ENCODE measurements around the gene C8G.

C8G gene

GRCh38 chr9:136944519-136945332 lies at the start of gene C8G, which contains the start of gene FBXW5:
Gene C8G, plus strand, starts transcription at chr9:136945243. Its CDS starts 78 bp downstream, at chr9:136945321.
Gene FBXW5, minus strand, starts transcription at chr9:136944738. Its CDS starts 655 bp downstream, at chr9:136944083.
- H3K27me3 ChIP-seq (ENCODE audit: control insufficient read depth, insufficient read depth, low read length), result no peaks in the 10 kb centered on the region

GRCh38 chr9:136896027-136896426 lies 49.0 kb upstream of the C8G start:
- H3K4me3 ChIP-seq (ENCODE audit: low read depth, low read length), result no peak overlapping the region
- H3K4me1 ChIP-seq (ENCODE audit: control insufficient read depth, insufficient read depth, low read length), result no peaks in the 10 kb centered on the region
- no peak overlapping the region for H3K9ac ChIP-seq (ENCODE audit: low read depth, low read length)
- H3K27me3 ChIP-seq (ENCODE audit: control insufficient read depth, insufficient read depth, low read length), result no peaks in the 10 kb centered on the region
- no peaks in the 10 kb centered on the region for H3K9me3 ChIP-seq (ENCODE audit: control insufficient read depth, insufficient read depth, low read length)
- peaks cover 13% of the 10 kb centered on the region for H3K36me3 ChIP-seq (ENCODE audit: control insufficient read depth, insufficient read depth, low read length)

More at GRCh38 chr9:136944519-136945332, at the start of gene C8G, which contains the start of gene FBXW5:
- no peaks in the 10 kb centered on the region for H3K4me1 ChIP-seq (ENCODE audit: control insufficient read depth, insufficient read depth, low read length)
- H3K9me3 ChIP-seq (ENCODE audit: control insufficient read depth, insufficient read depth, low read length), result no peaks in the 10 kb centered on the region
- H3K9ac ChIP-seq (ENCODE audit: low read depth, low read length), result peak within 1 kb of the TSS; percentile 81
- peak within 1 kb of the TSS; percentile 70 for H3K4me3 ChIP-seq (ENCODE audit: low read depth, low read length)
- H3K36me3 ChIP-seq (ENCODE audit: control insufficient read depth, insufficient read depth, low read length), result peaks cover 35% of the 10 kb centered on the region

GRCh38 chr9:136898483-136899100 lies 46.5 kb upstream of the C8G start:
- H3K4me3 ChIP-seq (ENCODE audit: low read depth, low read length), result no peak overlapping the region
- peaks cover 27% of the 10 kb centered on the region for H3K36me3 ChIP-seq (ENCODE audit: control insufficient read depth, insufficient read depth, low read length)
- no peaks in the 10 kb centered on the region for H3K9me3 ChIP-seq (ENCODE audit: control insufficient read depth, insufficient read depth, low read length)
- H3K4me1 ChIP-seq (ENCODE audit: control insufficient read depth, insufficient read depth, low read length), result no peaks in the 10 kb centered on the region
- H3K27me3 ChIP-seq (ENCODE audit: control insufficient read depth, insufficient read depth, low read length), result no peaks in the 10 kb centered on the region
- H3K9ac ChIP-seq (ENCODE audit: low read depth, low read length), result no peak overlapping the region

GRCh38 chr9:136899196-136899595 lies 45.8 kb upstream of the C8G start:
- Histone ChIP-seq H3K9ac (ENCODE audit: low read depth, low read length) (no peak overlapping the region), H3K36me3 (ENCODE audit: control insufficient read depth, insufficient read depth, low read length) (peaks cover 27% of the 10 kb centered on the region), H3K4me3 (ENCODE audit: low read depth, low read length) (no peak overlapping the region), H3K4me1 (ENCODE audit: control insufficient read depth, insufficient read depth, low read length) (no peaks in the 10 kb centered on the region), H3K9me3 (ENCODE audit: control insufficient read depth, insufficient read depth, low read length) (no peaks in the 10 kb centered on the region), H3K27me3 (ENCODE audit: control insufficient read depth, insufficient read depth, low read length) (no peaks in the 10 kb centered on the region)

- Histone ChIP-seq H3K36me3 (ENCODE audit: control insufficient read depth, insufficient read depth, low read length) (peaks cover 27% of the 10 kb centered on the region), H3K4me3 (ENCODE audit: low read depth, low read length) (no peak overlapping the region), H3K27me3 (ENCODE audit: control insufficient read depth, insufficient read depth, low read length) (no peaks in the 10 kb centered on the region), H3K9ac (ENCODE audit: low read depth, low read length) (no peak overlapping the region), H3K4me1 (ENCODE audit: control insufficient read depth, insufficient read depth, low read length) (no peaks in the 10 kb centered on the region), H3K9me3 (ENCODE audit: control insufficient read depth, insufficient read depth, low read length) (no peaks in the 10 kb centered on the region)
Measured at GRCh38 chr9:136900556-136900955, 44.5 kb upstream of the C8G start.

- no peak overlapping the region for H3K4me3 ChIP-seq (ENCODE audit: low read depth, low read length)
Measured at GRCh38 chr9:136900988-136901515, 44.0 kb upstream of the C8G start.

GRCh38 chr9:136901516-136902258 lies 43.4 kb upstream of the C8G start:
- H3K9ac ChIP-seq (ENCODE audit: low read depth, low read length), result no peak overlapping the region
- H3K4me3 ChIP-seq (ENCODE audit: low read depth, low read length), result no peak overlapping the region
- no peaks in the 10 kb centered on the region for H3K9me3 ChIP-seq (ENCODE audit: control insufficient read depth, insufficient read depth, low read length)
- H3K27me3 ChIP-seq (ENCODE audit: control insufficient read depth, insufficient read depth, low read length), result no peaks in the 10 kb centered on the region
- peaks cover 27% of the 10 kb centered on the region for H3K36me3 ChIP-seq (ENCODE audit: control insufficient read depth, insufficient read depth, low read length)
- H3K4me1 ChIP-seq (ENCODE audit: control insufficient read depth, insufficient read depth, low read length), result no peaks in the 10 kb centered on the region

More at GRCh38 chr9:136900988-136901515, 44.0 kb upstream of the C8G start:
- H3K9me3 ChIP-seq (ENCODE audit: control insufficient read depth, insufficient read depth, low read length), result no peaks in the 10 kb centered on the region
- no peaks in the 10 kb centered on the region for H3K4me1 ChIP-seq (ENCODE audit: control insufficient read depth, insufficient read depth, low read length)
- no peak overlapping the region for H3K9ac ChIP-seq (ENCODE audit: low read depth, low read length)
- H3K27me3 ChIP-seq (ENCODE audit: control insufficient read depth, insufficient read depth, low read length), result no peaks in the 10 kb centered on the region
- peaks cover 27% of the 10 kb centered on the region for H3K36me3 ChIP-seq (ENCODE audit: control insufficient read depth, insufficient read depth, low read length)

GRCh38 chr9:136902259-136902821 lies 42.7 kb upstream of the C8G start:
- no peaks in the 10 kb centered on the region for H3K9me3 ChIP-seq (ENCODE audit: control insufficient read depth, insufficient read depth, low read length)
- H3K27me3 ChIP-seq (ENCODE audit: control insufficient read depth, insufficient read depth, low read length), result no peaks in the 10 kb centered on the region
- H3K4me3 ChIP-seq (ENCODE audit: low read depth, low read length), result no peak overlapping the region
- no peak overlapping the region for H3K9ac ChIP-seq (ENCODE audit: low read depth, low read length)
- peaks cover 30% of the 10 kb centered on the region for H3K36me3 ChIP-seq (ENCODE audit: control insufficient read depth, insufficient read depth, low read length)
- H3K4me1 ChIP-seq (ENCODE audit: control insufficient read depth, insufficient read depth, low read length), result no peaks in the 10 kb centered on the region

- Histone ChIP-seq H3K4me3 (ENCODE audit: low read depth, low read length) (no peak overlapping the region), H3K36me3 (ENCODE audit: control insufficient read depth, insufficient read depth, low read length) (peaks cover 38% of the 10 kb centered on the region), H3K9ac (ENCODE audit: low read depth, low read length) (no peak overlapping the region), H3K9me3 (ENCODE audit: control insufficient read depth, insufficient read depth, low read length) (no peaks in the 10 kb centered on the region), H3K27me3 (ENCODE audit: control insufficient read depth, insufficient read depth, low read length) (no peaks in the 10 kb centered on the region), H3K4me1 (ENCODE audit: control insufficient read depth, insufficient read depth, low read length) (no peaks in the 10 kb centered on the region)
Measured at GRCh38 chr9:136903041-136903554, 41.9 kb upstream of the C8G start.

- Histone ChIP-seq H3K4me1 (ENCODE audit: control insufficient read depth, insufficient read depth, low read length) (no peaks in the 10 kb centered on the region), H3K9me3 (ENCODE audit: control insufficient read depth, insufficient read depth, low read length) (no peaks in the 10 kb centered on the region), H3K4me3 (ENCODE audit: low read depth, low read length) (no peak overlapping the region), H3K9ac (ENCODE audit: low read depth, low read length) (no peak overlapping the region), H3K27me3 (ENCODE audit: control insufficient read depth, insufficient read depth, low read length) (no peaks in the 10 kb centered on the region), H3K36me3 (ENCODE audit: control insufficient read depth, insufficient read depth, low read length) (peaks cover 45% of the 10 kb centered on the region)
Measured at GRCh38 chr9:136906266-136906665, 38.8 kb upstream of the C8G start.
